ENCODE results near the gene TPM3. TPM values are rescaled to one million over a fixed set of nuclear protein-coding genes. Genes with fewer than 3 reads are reported as not detected.

The TPM3 gene
- total and polyA plus RNA-seq, 9 of the 15 experiments (the other 6 are each of a cell fraction or from before 2014, with no cell fraction given), result 202 to 604 (median 421) TPM

GRCh38 chr1:154193821-154194220 is 1.9 kb upstream of the TPM3 start (continued):
- no peak for TF ChIP-seq SAFB2 (IDR thresholded peaks at IDR 0.05; ENCODE audit: borderline replicate concordance, low read depth, low read length, severe bottlenecking)
- peak; percentile 40 for TF ChIP-seq NFIC (IDR thresholded peaks at IDR 0.05)
- 0 out of 2 replicates have a peak, but pooled peaks have one; percentile 29 for TF ChIP-seq ZNF589 (CRISPR knock-in tag; IDR thresholded peaks at IDR 0.05; ENCODE audit: low read depth)

GRCh38 chr1:154192476-154192875 is 576 bp upstream of the TPM3 start:
- no peaks in the 10 kb centered on the region for H4K20me1 ChIP-seq (replicated peaks; ENCODE audit: control insufficient read depth, insufficient read depth, low read length)
- no peak for TF ChIP-seq TRIM25 (IDR thresholded peaks at IDR 0.05; ENCODE audit: borderline replicate concordance)
- ChIA-PET POLR2A (interaction anchor here (0.6 to 2.9 kb wide), 10 partner anchors 10 to 904 kb away, joined by 3 to 12 read pairs (median 3); partner anchors contain the start of genes RPS27 and UBAP2L), CTCF (ENCODE audit: low intra/inter-chr PET ratio) (no interaction called here)
- no peak overlapping the region for H3K27ac ChIP-seq (ENCODE audit: extremely low read depth, low read depth, low read length)
- FAIRE-seq (no peak), ATAC-seq (no peak), DNase-seq (ENCODE audit: extremely low read depth in 1 of 4, low spot score in 3 of 4) (no peak)
- no peaks in the 10 kb centered on the region for H3K79me2 ChIP-seq (ENCODE audit: control insufficient read depth, insufficient read depth, low read length)
- in situ Hi-C loops (cut with MboI), result loop anchor here (5.0 kb wide), 2 partner anchors 55 to 145 kb away; no protein-coding TSS in a partner anchor
- no peaks in the 10 kb centered on the region for H3K27me3 ChIP-seq (ENCODE audit: control insufficient read depth in 2 of 2, insufficient read depth in 2 of 2, low read length in 2 of 2)
- intact Hi-C loops (cut with micrococcal nuclease), result loop anchor here (10.0 kb wide), 1 partner anchor 272 kb away; no protein-coding TSS in a partner anchor
- peaks cover 8 to 23% of the 10 kb centered on the region in 2 experiments; a peak in 4 of 5 replicates for H3K4me1 ChIP-seq (replicated peaks in 1 of 2; ENCODE audit: control insufficient read depth in 2 of 2, insufficient read depth in 2 of 2, low read length in 2 of 2)
- no peak overlapping the region for H3K9ac ChIP-seq (ENCODE audit: insufficient read depth in 1 of 2, low read depth in 2 of 2, low read length in 2 of 2)
- no peak overlapping the region for H3K4me3 ChIP-seq
- WGBS (ENCODE audit: insufficient coverage, low coverage, missing lambda C conversion rate), result 14% methylated on average over 3 of the region's 3 CpGs
- H3K36me3 ChIP-seq (ENCODE audit: control insufficient read depth, insufficient read depth, low read length), result no peaks in the 10 kb centered on the region
- no peaks in the 10 kb centered on the region for H3K9me1 ChIP-seq (ENCODE audit: control insufficient read depth, insufficient read depth, low read length)
- peak overlapping the region; percentile 12; the same call in 1 of the 2 replicates for H3K4me2 ChIP-seq (ENCODE audit: insufficient read depth, low read length)
- no peaks in the 10 kb centered on the region for H3K9me3 ChIP-seq (replicated peaks; ENCODE audit: control insufficient read depth, insufficient read depth, low read depth, low read length)
- no TSS peak for BruUV-seq (replicated peaks)
- 0 out of 2 replicates have a peak overlapping the region, but pooled peaks have one; percentile 44 for H2AFZ ChIP-seq (ENCODE audit: low read depth, low read length)

Data from K562 (cell line).